GM12878 (cell line): ENCODE results near the gene GRM5. TPM values are rescaled to one million over a fixed set of nuclear protein-coding genes. Genes with fewer than 3 reads are reported as not detected.

Source experiments
- ATAC-seq: fragments of 200-7000 bp; cut with Tn5 transposase; 3 replicates; pipeline ENCODE4 v1.9.1; 2020; ENCODE audit warnings: mild to moderate bottlenecking, moderate library complexity
- BruUV-seq: library from RNA; stranded (reverse); fragments of 400-500 nt; replicated peaks from 2 replicates; lab custom pipeline; 2021; lab: Mats Ljungman, UMichigan
- CTCF ChIA-PET: fragments of 300-600 bp; sonication (Branson Sonifier 250); formaldehyde crosslinking; extraction: SDS; loops from one replicate; lab custom pipeline; 2021; ENCODE audit warnings: inconsistent platforms; lab: Yijun Ruan, JAX
- POLR2A ChIA-PET: fragments of 350-600 bp; formaldehyde crosslinking; extraction: SDS; loops from one replicate; lab custom pipeline; 2021; ENCODE audit warnings: inconsistent platforms; lab: Charles Lee
- RAD21 ChIA-PET: fragments of 300-600 bp; sonication (Branson Sonifier 250); formaldehyde crosslinking; loops from one replicate; lab custom pipeline; 2023; ENCODE audit warnings: antibody characterized with exemption; ENCODE audit not compliant: unreplicated experiment; lab: Charles Lee
- SMC1A ChIA-PET: fragments of 300-600 bp; sonication (Branson Sonifier 250); formaldehyde crosslinking; loops from one replicate; lab custom pipeline; 2023; ENCODE audit not compliant: unreplicated experiment, uncharacterized antibody; lab: Charles Lee
- DNase-seq: peaks from one replicate; pipeline ENCODE4 v3.0.0-alpha.2; 2011; ENCODE audit warnings: low read depth, low spot score
- FAIRE-seq: peaks from 3 replicates; lab custom pipeline; 2011; peaks lifted over from hg19 to GRCh38; lab: Jason Lieb, UNC
- H2AFZ ChIP-seq: 2 replicates; pipeline ENCODE4 v1.6.0; 2011; ENCODE audit warnings: low read depth, low read length, control low read depth; ENCODE audit not compliant: control insufficient read depth
- H3K27ac ChIP-seq: 2 replicates; pipeline ENCODE4 v1.5.1; 2011; ENCODE audit warnings: control low read depth; ENCODE audit not compliant: control insufficient read depth, insufficient read depth
- H3K27me3 ChIP-seq, 2 experiments: replicated peaks in 1 of 2; 2 replicates each; pipeline versions ENCODE4 v1.6.0 to v1.6.1; 2011; ENCODE audit warnings: low read length in 1 of 2; ENCODE audit not compliant: control insufficient read depth in 2 of 2, insufficient read depth in 2 of 2
- H3K36me3 ChIP-seq, 2 experiments: 2 replicates each; pipeline ENCODE4 v1.5.1; 2011; ENCODE audit warnings: low read length in 1 of 2; ENCODE audit not compliant: control insufficient read depth in 2 of 2, insufficient read depth in 2 of 2
- H3K4me1 ChIP-seq: 2 replicates; pipeline ENCODE4 v1.6.1; 2011; ENCODE audit warnings: mild to moderate bottlenecking, low read length, moderate library complexity, mixed read lengths; ENCODE audit not compliant: control insufficient read depth, insufficient read depth
- H3K4me2 ChIP-seq: 2 replicates; pipeline ENCODE4 v1.6.0; 2011; ENCODE audit warnings: control low read depth; ENCODE audit not compliant: control insufficient read depth, insufficient read depth
- H3K4me3 ChIP-seq: fragments of 200-600 bp; sonication (generic); 2 replicates; pipeline ENCODE4 v1.5.1; 2016
- H3K79me2 ChIP-seq: 2 replicates; pipeline ENCODE4 v1.6.0; 2011; ENCODE audit warnings: low read length; ENCODE audit not compliant: control insufficient read depth, insufficient read depth
- H3K9ac ChIP-seq: 2 replicates; pipeline ENCODE4 v1.8.0; 2011; ENCODE audit warnings: low read length, control low read depth, mixed read lengths; ENCODE audit not compliant: control insufficient read depth, insufficient read depth
- H3K9me3 ChIP-seq: replicated peaks from 3 replicates; pipeline ENCODE4 v1.5.1; 2011; ENCODE audit warnings: mild to moderate bottlenecking, low read length; ENCODE audit not compliant: control insufficient read depth, insufficient read depth
- H4K20me1 ChIP-seq: 2 replicates; pipeline ENCODE4 v1.6.0; 2011; ENCODE audit not compliant: control insufficient read depth, insufficient read depth
- CHD1 ChIP-seq: IDR thresholded peaks from 2 replicates; pipeline ENCODE4 v1.6.1; 2012; ENCODE audit warnings: low read depth, low read length, improper control_type of control experiment
- CHD4 ChIP-seq: fragments of 200-600 bp; sonication (generic); IDR thresholded peaks from 2 replicates; pipeline ENCODE4 v1.6.1; 2016; ENCODE audit warnings: mild to moderate bottlenecking
- CTCF ChIP-seq, 3 experiments: IDR thresholded peaks in 2 of 3; conservative IDR thresholded peaks in 1 of 3; 2 replicates each; pipeline ENCODE4 v1.5.1; 2011; ENCODE audit warnings: low read depth in 3 of 3, low read length in 3 of 3, mild to moderate bottlenecking in 3 of 3, control low read depth in 2 of 3, moderate library complexity in 2 of 3, inconsistent platforms in 1 of 3, mixed read lengths in 1 of 3; ENCODE audit not compliant: control insufficient read depth in 2 of 3, insufficient read depth in 1 of 3; ENCODE audit errors: extremely low read depth in 1 of 3
- MYC ChIP-seq: IDR thresholded peaks from 2 replicates; pipeline ENCODE4 v1.6.1; 2011; ENCODE audit warnings: mild to moderate bottlenecking, low read length, moderate library complexity, inconsistent platforms; ENCODE audit not compliant: insufficient read depth, insufficient replicate concordance, insufficient read length, severe bottlenecking
- REST ChIP-seq: IDR thresholded peaks from 2 replicates; pipeline ENCODE4 v1.6.1; 2012; ENCODE audit warnings: mild to moderate bottlenecking, low read depth, low read length
- WGBS: methylation state at CpG from one replicate; pipeline ENCODE4 v1.1.6; 2016; ENCODE audit warnings: low lambda C conversion rate; ENCODE audit not compliant: insufficient replicate concordance, insufficient coverage; ENCODE audit errors: missing lambda C conversion rate; 5-methylcytosine and 5-hydroxymethylcytosine counted together
- in situ Hi-C: fragments of 300-500 bp; cut with MboI; formaldehyde crosslinking; loops from 9 replicates; pipeline ENCODE4 v1.14.3; 2018; ENCODE audit warnings: mixed read lengths
- intact Hi-C: fragments of 100-400 bp; cut with micrococcal nuclease; formaldehyde crosslinking; loops from one replicate; pipeline ENCODE4 v1.14.2; 2022; ENCODE audit not compliant: unreplicated experiment
- polyA plus RNA-seq, 11 experiments: library from polyadenylated mRNA; depleted of rRNA in 4 of 11; unstranded in 6 of 11; stranded (reverse) in 5 of 11; fragments of >200 nt; fragmentation: Nextera tagmentation in 4 of 11; fragmentation: Illumina TruSeq in 1 of 11; extraction: Ambion mirVana in 4 of 11; extraction: Trizol in 1 of 11; gene quantifications; 1 replicate in 1 of 11; 2 replicates in 10 of 11; pipeline versions ENCODE4 v1.2.1 to v1.2.3, GENCODE V29; 2011 to 2016; ENCODE audit warnings: inconsistent platforms in 2 of 11, missing spikeins in 2 of 11, low read depth in 1 of 11
- total RNA-seq, 4 experiments: library from RNA; depleted of rRNA in 3 of 4; stranded (reverse); fragments of >200 nt in 3 of 4; fragmentation: Illumina TruSeq in 1 of 4; extraction: Trizol in 1 of 4; gene quantifications; 2 replicates each; pipeline versions ENCODE4 v1.2.1 to v1.2.3, GENCODE V29; 2013 to 2021

The GRM5 gene
- total and polyA plus RNA-seq, 10 of the 15 experiments (the other 5 are each of a cell fraction or from before 2014, with no cell fraction given) = not detected

- Histone ChIP-seq H4K20me1 (no peaks in the 10 kb centered on the region), H3K27ac (no peak overlapping the region), H3K79me2 (no peaks in the 10 kb centered on the region), H3K4me1 (no peaks in the 10 kb centered on the region), H3K9me3 (no peaks in the 10 kb centered on the region), H3K36me3 (no peaks in the 10 kb centered on the region), H3K4me3 (no peak overlapping the region), H3K9ac (no peak overlapping the region), H2AFZ (no peak overlapping the region), H3K4me2 (no peak overlapping the region), H3K27me3 (no peaks in the 10 kb centered on the region)
- DNase-seq = no peak
- CTCF ChIA-PET = no interaction called here
- BruUV-seq = no TSS peak
- RAD21 ChIA-PET = no interaction called here
- no peak for FAIRE-seq
- SMC1A ChIA-PET = no interaction called here
- ATAC-seq = no peak
- POLR2A ChIA-PET = no interaction called here
- 0% methylated on average over 1 of the region's 1 CpG for whole genome bisulfite sequencing
- TF ChIP-seq MYC = no peak
- TF ChIP-seq CHD1 = no peak
- no peak for TF ChIP-seq CTCF (IDR thresholded peaks at IDR 0.05 in 2 of 3, conservative IDR thresholded peaks at IDR 0.05 in 1 of 3; ENCODE audit: control insufficient read depth in 2 of 3, extremely low read depth in 1 of 3, insufficient read depth in 1 of 3, low read depth in 3 of 3, low read length in 3 of 3)
- TF ChIP-seq CHD4 = no peak
- TF ChIP-seq REST = peak; percentile 74
- in situ Hi-C loops = no loop called here
- intact Hi-C loops = no loop called here
Measured at GRCh38 chr11:88704485-88704884, 361.3 kb downstream of the GRM5 start.
